Gastrocnemius medialis (tissue), 4 donors: Measurements from ENCODE around the gene PNCK.

Experiments
- CTCF ChIP-seq, 5 experiments: fragments of 450-650 bp in 3 of 5; fragments of 200-600 bp in 2 of 5; sonication (generic) in 2 of 5; IDR thresholded peaks in 4 of 5; conservative IDR thresholded peaks in 1 of 5; 1 replicate in 4 of 5; 2 replicates in 1 of 5; pipeline ENCODE4 v1.5.1; 2016 to 2019; ENCODE audit warnings: antibody characterized with exemption in 5 of 5, mild to moderate bottlenecking in 3 of 5, moderate library complexity in 3 of 5
- POLR2A ChIP-seq, 2 donors: fragments of 450-650 bp; IDR thresholded peaks; one replicate each; pipeline ENCODE4 v1.6.1; 2017; ENCODE audit warnings: antibody characterized with exemption in 2 of 2, mild to moderate bottlenecking in 2 of 2, moderate library complexity in 2 of 2

DNA sequence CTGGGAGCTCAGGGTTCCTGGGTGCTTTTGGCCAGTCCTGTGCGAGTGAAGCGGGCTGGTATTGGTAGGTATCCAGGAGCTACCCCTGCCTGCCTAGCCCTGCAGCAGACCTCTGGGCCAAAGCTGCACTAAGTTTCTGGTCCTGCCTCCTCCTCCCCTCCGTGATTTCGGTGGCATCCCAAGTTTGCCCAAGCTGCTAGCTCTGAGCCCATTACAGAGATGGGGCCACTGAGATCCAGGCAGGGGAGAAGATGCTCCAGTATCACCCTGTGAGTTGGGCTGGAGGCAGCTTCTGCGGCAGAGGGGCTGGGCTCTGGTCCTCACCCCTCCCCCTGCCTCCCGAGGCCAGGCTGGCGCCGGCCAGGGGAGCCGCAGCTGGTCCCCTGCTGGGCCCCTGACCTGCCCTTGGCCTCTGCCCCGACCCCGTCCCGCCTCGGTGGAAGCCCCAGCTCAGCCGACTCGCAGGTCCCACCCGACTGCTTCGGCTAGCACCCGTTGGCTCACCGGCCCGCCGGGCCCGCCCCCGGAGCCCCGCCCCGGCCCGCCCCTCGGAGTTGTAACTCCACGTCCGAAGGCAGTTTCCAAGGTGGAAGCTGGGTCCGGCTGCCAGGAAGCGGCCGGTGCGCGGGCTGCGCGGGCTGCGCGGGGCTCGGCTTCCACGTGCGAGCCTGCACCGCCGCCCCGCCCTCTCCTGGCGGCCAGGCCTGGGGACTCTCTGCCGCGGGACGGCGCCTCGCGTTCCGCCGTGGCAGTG is 26.8 kb downstream of the PNCK start, which contains the start of gene DUSP9:
- no peak for TF ChIP-seq CTCF (IDR thresholded peaks at IDR 0.05 in 4 of 5, conservative IDR thresholded peaks at IDR 0.05 in 1 of 5)
- TF ChIP-seq POLR2A (IDR thresholded peaks at IDR 0.05): no peak
